Vagina (tissue), 2 donors: Measurements from ENCODE around the gene XIST. TPM values are rescaled to one million over a fixed set of nuclear protein-coding genes. Genes with fewer than 3 reads are reported as not detected.
A peak's percentile ranks its signal among the peaks of the same experiment; 100 is the strongest.

Source experiments
- DNase-seq, 2 donors: peaks; one replicate each; pipeline ENCODE4 v3.0.0-alpha.2; 2017; ENCODE audit errors: extremely low spot score in 2 of 2
- H3K27ac ChIP-seq: fragments of 200-600 bp; sonication (generic); one replicate; pipeline ENCODE4 v1.5.1; 2019
- H3K27me3 ChIP-seq: fragments of 200-600 bp; sonication (generic); one replicate; pipeline ENCODE4 v1.5.1; 2019
- H3K36me3 ChIP-seq, 2 donors: fragments of 200-600 bp; sonication (generic); one replicate each; pipeline ENCODE4 v1.5.1; 2017 to 2019
- H3K4me1 ChIP-seq: fragments of 200-600 bp; sonication (generic); one replicate; pipeline ENCODE4 v1.5.1; 2019
- H3K4me3 ChIP-seq, 2 donors: fragments of 200-600 bp; sonication (generic); 1 replicate in 1 of 2; 2 replicates in 1 of 2; pipeline ENCODE4 v1.5.1; 2016 to 2019
- H3K9me3 ChIP-seq: fragments of 200-600 bp; sonication (generic); one replicate; pipeline ENCODE4 v1.5.1; 2019
- POLR2A ChIP-seq, 2 donors: fragments of 450-650 bp; IDR thresholded peaks; one replicate each; pipeline ENCODE4 v1.6.1; 2017; ENCODE audit warnings: antibody characterized with exemption in 2 of 2, mild to moderate bottlenecking in 2 of 2, moderate library complexity in 2 of 2
- POLR2AphosphoS5 ChIP-seq, 2 donors: sonication (generic); formaldehyde crosslinking; IDR thresholded peaks; one replicate each; pipeline ENCODE4 v1.9.0; 2017; ENCODE audit warnings: antibody characterized with exemption in 2 of 2, mild to moderate bottlenecking in 2 of 2, low read depth in 1 of 2; ENCODE audit not compliant: insufficient read depth in 1 of 2
- intact Hi-C: fragments of 100-400 bp; cut with DNase I; formaldehyde crosslinking; loops from one replicate; pipeline ENCODE4 v1.15.1; 2023
- total RNA-seq: library from RNA; depleted of rRNA; stranded (reverse); fragments of >200 nt; gene quantifications from one replicate; pipeline ENCODE4 v1.2.3, GENCODE V29; 2016
- TF ChIP-seq, protein P1 (sequence below), 3 experiments: fragments of 450-650 bp in 2 of 3; fragments of 200-600 bp in 1 of 3; sonication (generic) in 1 of 3; IDR thresholded peaks; one replicate each; pipeline ENCODE4 v1.5.1; 2017 to 2019; ENCODE audit warnings: antibody characterized with exemption in 3 of 3, mild to moderate bottlenecking in 2 of 3, moderate library complexity in 2 of 3

Gene XIST
- total RNA-seq, 1 donor from 2014 or later, result 328 TPM

DNA sequence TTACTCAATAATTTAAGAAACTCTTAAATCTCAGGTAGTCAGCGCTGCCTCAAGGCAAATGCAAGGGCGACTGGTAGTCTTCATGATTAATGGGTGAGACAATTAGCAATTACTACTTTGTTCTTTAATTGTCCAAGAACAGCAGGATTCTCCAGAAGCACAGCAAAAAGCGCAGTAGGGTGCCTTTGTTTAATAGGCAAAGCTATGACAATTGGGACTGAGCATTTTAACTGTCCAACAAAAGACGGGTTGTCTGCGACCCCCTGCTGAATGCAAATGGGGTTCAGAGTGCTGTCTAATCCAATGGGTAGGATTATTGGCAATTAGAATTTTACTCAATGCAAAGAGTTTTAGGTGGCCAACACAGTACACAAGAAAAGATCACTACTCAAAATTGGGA is 3.4 kb downstream of the XIST start:
- peaks cover 45% of the 10 kb centered on the region for H3K4me1 ChIP-seq
- H3K27me3 ChIP-seq, result no peaks in the 10 kb centered on the region
- no peaks in the 10 kb centered on the region for H3K9me3 ChIP-seq
- peak overlapping the region; percentile 21 to 68 for H3K4me3 ChIP-seq
- no peak for DNase-seq
- no peak overlapping the region for H3K27ac ChIP-seq
- TF ChIP-seq, protein P1, sequence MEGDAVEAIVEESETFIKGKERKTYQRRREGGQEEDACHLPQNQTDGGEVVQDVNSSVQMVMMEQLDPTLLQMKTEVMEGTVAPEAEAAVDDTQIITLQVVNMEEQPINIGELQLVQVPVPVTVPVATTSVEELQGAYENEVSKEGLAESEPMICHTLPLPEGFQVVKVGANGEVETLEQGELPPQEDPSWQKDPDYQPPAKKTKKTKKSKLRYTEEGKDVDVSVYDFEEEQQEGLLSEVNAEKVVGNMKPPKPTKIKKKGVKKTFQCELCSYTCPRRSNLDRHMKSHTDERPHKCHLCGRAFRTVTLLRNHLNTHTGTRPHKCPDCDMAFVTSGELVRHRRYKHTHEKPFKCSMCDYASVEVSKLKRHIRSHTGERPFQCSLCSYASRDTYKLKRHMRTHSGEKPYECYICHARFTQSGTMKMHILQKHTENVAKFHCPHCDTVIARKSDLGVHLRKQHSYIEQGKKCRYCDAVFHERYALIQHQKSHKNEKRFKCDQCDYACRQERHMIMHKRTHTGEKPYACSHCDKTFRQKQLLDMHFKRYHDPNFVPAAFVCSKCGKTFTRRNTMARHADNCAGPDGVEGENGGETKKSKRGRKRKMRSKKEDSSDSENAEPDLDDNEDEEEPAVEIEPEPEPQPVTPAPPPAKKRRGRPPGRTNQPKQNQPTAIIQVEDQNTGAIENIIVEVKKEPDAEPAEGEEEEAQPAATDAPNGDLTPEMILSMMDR (IDR thresholded peaks at IDR 0.05), result no peak
- TF ChIP-seq POLR2AphosphoS5 (IDR thresholded peaks at IDR 0.05; ENCODE audit: insufficient read depth in 1 of 2, low read depth in 1 of 2), result no peak
- intact Hi-C loops, result no loop called here
- H3K36me3 ChIP-seq, result no peaks in the 10 kb centered on the region

GRCh38 chrX:73847991-73848390 is 4.5 kb downstream of the XIST start:
- peak overlapping the region in 1 of 2 donors; percentile 6 for H3K4me3 ChIP-seq
- no peaks in the 10 kb centered on the region for H3K9me3 ChIP-seq
- H3K27ac ChIP-seq, result no peak overlapping the region
- TF ChIP-seq POLR2A (IDR thresholded peaks at IDR 0.05) (no peak), POLR2AphosphoS5 (IDR thresholded peaks at IDR 0.05; ENCODE audit: insufficient read depth in 1 of 2, low read depth in 1 of 2) (no peak)
- TF ChIP-seq, protein P1 (IDR thresholded peaks at IDR 0.05), result no peak
- intact Hi-C loops, result no loop called here
- no peaks in the 10 kb centered on the region for H3K36me3 ChIP-seq
- DNase-seq, result no peak
- H3K4me1 ChIP-seq, result peaks cover 52% of the 10 kb centered on the region
- H3K27me3 ChIP-seq, result no peaks in the 10 kb centered on the region

DNA sequence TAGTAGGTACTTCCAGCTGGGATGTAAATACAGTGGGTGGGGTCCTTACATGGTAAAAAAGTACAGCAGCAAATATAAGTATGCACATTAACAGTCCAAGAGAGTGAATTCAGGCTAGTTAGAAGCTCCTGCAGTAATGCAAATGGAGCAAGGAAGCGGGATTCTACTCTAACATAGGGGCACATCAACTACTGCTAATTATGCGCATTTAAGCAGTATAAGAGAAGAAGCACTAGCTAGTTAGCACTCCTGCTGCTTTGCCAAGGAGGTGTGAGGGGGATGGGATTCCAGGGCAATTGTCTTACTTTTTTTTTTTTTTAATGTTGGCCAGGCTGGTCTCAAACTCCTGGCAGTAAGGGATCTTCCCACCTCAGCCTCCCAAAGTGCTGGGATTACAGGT is 5.4 kb downstream of the XIST start:
- H3K9me3 ChIP-seq, result no peaks in the 10 kb centered on the region
- H3K4me1 ChIP-seq, result peaks cover 61% of the 10 kb centered on the region

DNA sequence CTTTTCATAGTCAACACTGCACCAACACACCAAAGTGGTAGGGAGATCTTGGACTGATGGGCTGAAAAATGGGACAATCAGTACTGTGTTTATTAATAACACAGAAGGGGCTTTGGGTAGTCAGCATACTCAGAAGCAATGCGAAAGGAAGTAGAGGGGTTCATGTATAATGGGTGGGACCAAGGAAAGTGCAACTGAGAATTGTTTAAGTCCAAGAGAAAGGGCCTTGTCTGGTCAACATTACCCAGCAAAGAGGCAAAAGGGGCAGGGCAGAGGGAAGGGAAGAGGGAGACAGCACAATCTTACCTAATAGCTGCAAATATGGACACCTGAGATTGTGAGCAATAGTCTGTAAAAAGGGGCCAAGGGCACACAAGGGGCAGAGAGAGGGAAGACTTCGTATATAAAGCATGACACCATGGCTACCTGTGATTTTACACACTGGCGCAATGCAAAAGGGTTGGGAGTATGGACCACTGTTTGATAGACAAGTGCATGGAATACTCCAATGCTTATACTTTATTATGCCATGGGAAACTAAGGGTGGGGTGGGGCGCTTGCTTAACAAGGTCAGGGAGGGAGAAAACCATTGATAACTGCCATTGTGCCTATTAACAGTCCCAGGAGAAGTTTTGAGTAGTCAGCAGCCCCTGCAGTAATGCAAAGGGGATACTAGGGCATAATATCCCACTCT is 9.8 kb downstream of the XIST start:
- peaks cover 52% of the 10 kb centered on the region for H3K4me1 ChIP-seq
- no peak for TF ChIP-seq POLR2AphosphoS5 (IDR thresholded peaks at IDR 0.05; ENCODE audit: insufficient read depth in 1 of 2, low read depth in 1 of 2)
- TF ChIP-seq POLR2A (IDR thresholded peaks at IDR 0.05), result no peak
- TF ChIP-seq, protein P1 (IDR thresholded peaks at IDR 0.05), result no peak
- H3K36me3 ChIP-seq, result no peaks in the 10 kb centered on the region
- no peak overlapping the region for H3K4me3 ChIP-seq
- no peaks in the 10 kb centered on the region for H3K27me3 ChIP-seq
- intact Hi-C loops, result no loop called here
- no peak overlapping the region for H3K27ac ChIP-seq
- DNase-seq, result no peak
- H3K9me3 ChIP-seq, result no peaks in the 10 kb centered on the region

More for the DNA sequence above, 5.4 kb downstream of the XIST start:
- intact Hi-C loops, result no loop called here
- TF ChIP-seq POLR2AphosphoS5 (IDR thresholded peaks at IDR 0.05; ENCODE audit: insufficient read depth in 1 of 2, low read depth in 1 of 2), result no peak
- no peak for TF ChIP-seq POLR2A (IDR thresholded peaks at IDR 0.05)
- TF ChIP-seq, protein P1 (IDR thresholded peaks at IDR 0.05), result no peak
- DNase-seq, result no peak
- Histone ChIP-seq H3K27me3 (no peaks in the 10 kb centered on the region), H3K4me3 (no peak overlapping the region), H3K36me3 (no peaks in the 10 kb centered on the region), H3K27ac (no peak overlapping the region)

GRCh38 chrX:73841337-73841736 is 11.2 kb downstream of the XIST start:
- peaks cover 48% of the 10 kb centered on the region for H3K4me1 ChIP-seq
- no peaks in the 10 kb centered on the region for H3K27me3 ChIP-seq
- no peaks in the 10 kb centered on the region for H3K9me3 ChIP-seq
- H3K4me3 ChIP-seq, result no peak overlapping the region
- intact Hi-C loops, result no loop called here
- TF ChIP-seq POLR2AphosphoS5 (IDR thresholded peaks at IDR 0.05; ENCODE audit: insufficient read depth in 1 of 2, low read depth in 1 of 2) (no peak), POLR2A (IDR thresholded peaks at IDR 0.05) (no peak)
- TF ChIP-seq, protein P1 (IDR thresholded peaks at IDR 0.05), result no peak
- no peak for DNase-seq
- no peaks in the 10 kb centered on the region for H3K36me3 ChIP-seq
- H3K27ac ChIP-seq, result no peak overlapping the region
